HG02678 (cell line): ENCODE data around the gene CYP3A4.
"Not testable (repeated sequence)": the region's sequence is repeated elsewhere in the genome, so short reads cannot be mapped to it uniquely, and the experiment has no call there.

Experiments
- ATAC-seq: cut with Tn5 transposase; IDR thresholded peaks from one replicate; pipeline ENCODE4 v1.9.1; 2021; ENCODE audit warnings: mild to moderate bottlenecking, moderate library complexity; ENCODE audit not compliant: unreplicated experiment

The CYP3A4 gene

GRCh38 chr7:99762680-99763327 is 21.2 kb downstream of the CYP3A4 start:
- ATAC-seq, result no peak

- no peak for ATAC-seq
Measured at GRCh38 chr7:99755085-99755484, 28.9 kb downstream of the CYP3A4 start.

- no peak for ATAC-seq
Measured at GRCh38 chr7:99752356-99752755, 31.6 kb downstream of the CYP3A4 start.

- not testable (repeated sequence) for ATAC-seq
Measured at GRCh38 chr7:99751322-99752052, 32.5 kb downstream of the CYP3A4 start.

- ATAC-seq, result no peak
Measured at GRCh38 chr7:99748846-99749579, 35.0 kb downstream of the CYP3A4 start.

GRCh38 chr7:99746915-99747314 is 37.1 kb downstream of the CYP3A4 start:
- ATAC-seq, result not testable (repeated sequence)

- ATAC-seq, result not testable (repeated sequence)
Measured at GRCh38 chr7:99745395-99745794, 38.6 kb downstream of the CYP3A4 start.

GRCh38 chr7:99742737-99743394 is 41.1 kb downstream of the CYP3A4 start:
- no peak for ATAC-seq

- no peak for ATAC-seq
Measured at GRCh38 chr7:99741441-99741795, 42.6 kb downstream of the CYP3A4 start.

- ATAC-seq, result no peak
Measured at GRCh38 chr7:99740573-99741440, 43.2 kb downstream of the CYP3A4 start.

- no peak for ATAC-seq
Measured at GRCh38 chr7:99739699-99740572, 44.0 kb downstream of the CYP3A4 start.

- ATAC-seq, result no peak
Measured at GRCh38 chr7:99737726-99738125, 46.3 kb downstream of the CYP3A4 start.

GRCh38 chr7:99736667-99737066 is 47.3 kb downstream of the CYP3A4 start:
- not testable (repeated sequence) for ATAC-seq

GRCh38 chr7:99734987-99735386 is 49.0 kb downstream of the CYP3A4 start, which contains the start of gene CYP3A7:
Gene CYP3A7 (minus strand): TSS chr7:99735196. CDS start chr7:99735093, 103 bp downstream.
- ATAC-seq, result no peak

GRCh38 chr7:99733448-99733847 is 50.5 kb downstream of the CYP3A4 start:
- no peak for ATAC-seq

- ATAC-seq, result no peak
Measured at GRCh38 chr7:99733003-99733402, 51.0 kb downstream of the CYP3A4 start.

GRCh38 chr7:99731638-99732374 is 52.2 kb downstream of the CYP3A4 start:
- no peak for ATAC-seq

- no peak for ATAC-seq
Measured at GRCh38 chr7:99730992-99731391, 53.0 kb downstream of the CYP3A4 start.
